Skeletal muscle cell (primary cell): Measurements from ENCODE around the gene RGS12.
"Not testable (repeated sequence)": the region's sequence is repeated elsewhere in the genome, so short reads cannot be mapped to it uniquely, and the experiment has no call there.

Source experiments
- DNase-seq: peaks from one replicate; pipeline ENCODE4 v3.0.0-alpha.2; 2010; ENCODE audit warnings: low read depth
- H3K4me3 ChIP-seq: 2 replicates; pipeline ENCODE4 v1.5.1; 2011; ENCODE audit warnings: low read depth, mild to moderate bottlenecking, control low read depth, low read length, moderate library complexity

The RGS12 gene

DNA sequence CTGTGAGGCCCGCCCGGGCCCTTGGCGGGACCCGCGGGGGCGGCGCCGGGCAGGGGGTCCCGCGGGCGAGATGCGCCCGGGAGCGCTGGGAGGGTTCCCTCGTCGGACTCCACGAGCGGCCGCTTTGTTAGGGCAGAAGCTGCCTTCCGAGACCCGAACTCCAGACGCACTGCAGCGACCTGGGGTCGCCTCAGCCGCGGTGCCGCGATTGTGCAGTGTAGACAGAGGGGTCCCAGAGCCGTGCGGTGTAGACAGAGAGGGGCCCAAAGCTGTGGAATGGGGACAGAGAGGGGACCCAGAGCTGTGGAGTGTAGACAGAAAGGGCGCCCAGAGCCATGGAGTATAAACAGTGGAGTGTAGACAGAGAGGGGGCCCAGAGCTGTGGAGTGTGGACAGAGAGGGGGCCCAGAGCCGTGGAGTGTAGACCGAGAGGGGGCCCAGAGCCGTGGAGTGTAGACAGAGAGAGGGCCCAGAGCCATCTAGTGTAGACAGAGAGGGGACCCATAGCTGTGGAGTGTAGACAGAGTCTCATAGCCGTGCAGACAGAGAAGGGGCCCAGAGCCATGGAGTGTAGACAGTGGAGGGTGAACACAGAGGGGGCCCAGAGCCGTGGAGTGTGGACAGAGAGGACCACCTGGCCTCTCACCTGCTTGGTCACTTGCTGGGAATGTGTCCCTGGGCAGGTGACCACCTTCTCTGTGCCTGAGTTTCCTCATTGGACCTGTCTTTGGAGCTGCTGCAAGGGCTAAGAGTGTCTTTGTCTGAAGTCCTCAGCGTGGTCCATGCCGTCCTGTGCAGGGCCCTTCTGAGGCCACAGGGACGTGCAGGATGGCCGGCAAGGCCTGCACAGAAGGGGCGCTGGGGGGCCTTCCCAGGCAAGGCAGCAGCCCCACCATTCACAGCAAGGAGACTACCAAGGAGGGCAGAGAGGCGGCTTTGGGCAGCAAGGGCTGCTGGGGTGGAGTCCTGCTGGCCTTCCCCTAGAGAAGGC, 875 bp downstream of the RGS12 start:
- no peak for DNase-seq
- peak overlapping the region; percentile 71 for H3K4me3 ChIP-seq

DNA sequence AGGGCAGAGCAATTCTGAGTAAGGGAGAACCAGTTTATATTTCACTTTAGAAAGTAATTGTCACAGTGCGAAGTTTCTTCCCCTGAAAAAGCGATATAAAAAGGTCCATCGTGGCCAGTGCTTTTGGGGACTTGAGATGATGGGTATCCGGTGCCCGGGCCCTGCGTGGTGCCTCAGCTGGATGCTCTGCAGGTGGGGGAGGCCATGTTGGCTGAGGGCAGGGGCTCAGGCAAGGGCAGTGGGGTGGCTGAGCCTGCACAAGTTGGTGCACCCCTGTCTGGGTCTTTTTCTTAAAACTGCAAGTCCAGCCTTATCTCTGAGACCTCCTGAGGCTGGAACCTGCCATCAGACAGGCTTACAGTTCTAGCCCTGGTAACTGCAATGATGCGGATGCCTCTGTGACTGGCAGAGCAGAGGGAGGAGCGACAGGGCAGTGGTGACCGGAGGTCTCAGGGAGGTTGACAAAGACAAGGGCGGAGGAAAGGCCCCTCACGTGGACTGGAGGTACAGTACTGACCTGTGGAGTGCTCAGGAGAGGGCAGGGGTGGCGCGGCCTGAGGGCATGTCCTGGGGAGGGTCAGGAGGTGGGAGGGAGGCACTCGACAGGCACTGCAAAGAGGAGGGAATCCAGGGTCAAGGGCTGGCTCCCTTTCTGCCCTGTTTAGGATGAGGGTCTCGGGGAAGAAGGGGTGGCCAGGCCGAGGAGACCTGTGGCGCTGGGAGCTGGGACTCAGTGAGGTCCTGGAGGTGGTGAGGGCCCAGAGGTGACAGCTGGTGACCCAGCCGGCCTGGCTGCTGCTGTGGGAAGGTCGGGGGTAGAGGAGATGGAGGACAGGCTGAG, 1.8 kb downstream of the RGS12 start:
- DNase-seq = no peak
- H3K4me3 ChIP-seq = peak overlapping the region; percentile 71

GRCh38 chr4:3295837-3296624, 3.2 kb downstream of the RGS12 start:
- no peak for DNase-seq
- no peak overlapping the region for H3K4me3 ChIP-seq

GRCh38 chr4:3296651-3297050, 3.8 kb downstream of the RGS12 start:
- no peak for DNase-seq
- H3K4me3 ChIP-seq = no peak overlapping the region

GRCh38 chr4:3297066-3297859, 4.4 kb downstream of the RGS12 start:
- H3K4me3 ChIP-seq = no peak overlapping the region
- no peak for DNase-seq

- no peak for DNase-seq
- H3K4me3 ChIP-seq = no peak overlapping the region
Measured at GRCh38 chr4:3299122-3299975, 6.5 kb downstream of the RGS12 start.

DNA sequence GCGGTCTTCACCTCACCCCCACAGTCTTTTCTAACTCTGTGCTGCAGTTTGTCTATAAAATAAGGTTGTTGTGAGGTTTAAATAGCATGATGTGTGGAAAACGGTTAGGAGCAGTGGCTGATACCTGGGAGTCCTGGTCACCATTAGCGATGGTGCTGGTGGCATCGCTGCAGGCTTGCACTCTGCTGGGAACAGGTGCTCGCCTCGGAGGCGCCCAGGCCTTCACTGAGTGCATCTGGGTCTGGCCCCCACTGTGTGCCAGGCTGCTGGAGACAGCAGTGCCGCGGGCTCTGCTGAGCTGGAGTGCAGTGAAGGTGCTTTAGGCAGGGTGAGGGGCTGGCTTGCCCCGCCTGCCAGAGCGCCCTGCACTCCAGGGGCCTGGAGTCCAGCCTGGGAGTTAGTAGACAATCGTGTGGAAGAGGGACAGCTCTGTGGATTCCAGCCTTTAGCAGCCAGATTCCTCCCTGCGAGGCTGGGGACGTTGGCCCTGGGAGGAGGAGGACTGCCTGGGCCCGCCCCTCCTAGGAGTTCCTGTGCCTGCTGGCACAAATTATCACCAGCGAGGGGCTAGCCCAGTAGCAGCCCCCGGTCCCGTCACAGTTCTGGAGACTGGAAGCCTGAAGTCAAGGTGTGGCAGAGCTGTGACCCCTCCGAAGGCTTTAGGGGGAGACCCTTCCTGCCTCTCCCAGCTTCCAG, 7.3 kb downstream of the RGS12 start:
- no peak overlapping the region for H3K4me3 ChIP-seq
- DNase-seq = no peak

DNA sequence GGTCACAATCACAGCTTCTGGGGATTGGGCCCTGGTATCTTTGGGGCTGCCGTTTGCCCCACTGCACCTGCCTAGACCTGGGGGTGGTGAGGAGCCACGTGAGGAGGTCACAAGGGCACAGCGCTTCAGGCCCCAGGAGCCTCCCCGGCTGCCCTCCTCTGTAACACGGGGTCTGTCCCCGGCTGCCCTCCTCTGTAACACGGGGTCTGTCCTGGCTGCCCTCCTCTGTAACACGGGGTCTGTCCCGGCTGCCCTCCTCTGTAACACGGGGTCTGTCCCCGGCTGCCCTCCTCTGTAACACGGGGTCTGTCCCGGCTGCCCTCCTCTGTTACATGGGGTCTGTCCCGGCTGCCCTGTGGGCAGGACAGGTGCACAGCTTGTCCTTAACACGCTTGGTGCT, 8.1 kb downstream of the RGS12 start:
- H3K4me3 ChIP-seq, DNase-seq: not testable (repeated sequence)

GRCh38 chr4:3301450-3302172, 8.8 kb downstream of the RGS12 start:
- H3K4me3 ChIP-seq = no peak overlapping the region
- no peak for DNase-seq

DNA sequence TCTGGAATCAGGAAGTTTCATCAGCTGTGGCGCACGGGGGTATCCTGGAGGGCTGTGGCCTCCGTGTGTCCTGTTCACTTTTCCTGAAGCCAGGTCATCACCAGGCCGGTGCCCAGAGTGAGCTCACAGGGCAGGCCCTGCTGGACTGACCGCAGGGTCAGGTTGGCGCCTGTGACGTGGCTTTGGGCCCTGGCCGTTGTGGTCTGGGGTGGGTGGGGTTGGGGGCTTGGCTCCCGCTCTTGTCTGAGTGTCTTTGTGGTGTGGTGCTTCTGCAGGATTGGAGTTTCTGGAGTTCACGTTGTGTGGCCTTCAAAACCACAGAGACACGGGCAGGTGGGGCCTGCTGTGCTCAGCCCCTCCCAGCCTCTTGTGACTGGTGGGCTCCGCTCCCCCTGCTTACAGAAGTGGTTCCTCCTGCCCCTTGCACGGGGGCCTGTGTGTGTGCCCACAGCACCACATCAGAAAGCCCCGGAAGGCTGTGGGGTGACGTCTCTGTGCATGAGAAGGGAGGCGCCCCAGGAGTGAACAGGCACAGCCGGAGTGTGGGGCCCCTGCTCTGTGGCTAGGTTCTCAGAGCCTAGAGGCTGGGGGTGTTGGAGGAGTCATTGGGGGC, 9.5 kb downstream of the RGS12 start:
- no peak for DNase-seq

DNA sequence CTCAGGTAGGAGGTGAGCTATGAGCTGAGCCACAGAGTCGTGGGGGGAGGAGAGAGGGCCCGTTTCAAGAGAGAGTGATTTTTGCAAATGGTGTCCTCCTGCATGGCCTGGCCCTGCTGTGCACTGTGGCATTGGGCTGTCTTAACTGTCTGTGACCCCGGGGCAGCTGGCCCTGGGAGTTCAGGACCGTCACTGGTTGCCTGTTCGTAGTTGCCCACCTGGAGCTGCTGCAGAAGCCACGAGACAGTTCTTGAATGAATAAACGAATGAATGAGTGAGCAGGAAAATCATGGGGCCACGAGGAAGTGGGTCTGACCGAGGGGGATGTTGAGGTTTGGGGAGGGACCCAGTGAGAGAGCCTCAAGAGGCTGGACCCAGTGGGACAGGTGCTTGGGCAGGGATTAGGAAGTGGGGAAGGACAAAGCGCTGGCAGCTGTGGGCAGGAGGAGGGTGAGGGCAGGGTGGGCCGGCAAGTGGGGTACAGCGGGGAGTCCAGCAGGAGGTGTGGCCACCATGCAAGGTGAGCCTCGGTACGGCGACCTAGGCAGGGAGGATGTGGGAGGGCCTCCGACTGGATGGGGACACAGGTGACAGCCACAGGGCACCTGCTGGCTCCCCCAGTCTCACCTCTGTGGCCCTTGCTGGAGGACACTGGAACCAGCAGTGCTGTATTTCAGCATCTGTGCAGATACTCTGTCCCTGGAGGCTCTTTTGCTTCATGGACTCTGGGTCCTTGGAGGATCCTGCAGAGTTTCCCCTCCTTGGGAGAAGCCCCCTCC, 10.2 kb downstream of the RGS12 start:
- no peak overlapping the region for H3K4me3 ChIP-seq
- no peak for DNase-seq

More for the DNA sequence above, 9.5 kb downstream of the RGS12 start:
- H3K4me3 ChIP-seq = no peak overlapping the region

DNA sequence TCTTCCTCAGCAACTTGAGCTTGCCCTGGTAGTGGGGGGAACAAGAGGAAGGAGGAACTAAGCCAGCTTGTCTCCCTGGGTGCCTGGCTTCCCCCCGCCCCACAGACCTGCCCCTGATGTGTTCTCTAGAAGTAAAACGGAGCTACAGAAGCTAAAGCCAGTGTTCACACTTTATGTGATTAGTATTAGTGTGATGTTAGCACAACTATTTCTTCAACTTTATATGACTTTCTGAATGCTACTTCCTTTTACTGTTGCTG, 10.7 kb downstream of the RGS12 start:
- no peak overlapping the region for H3K4me3 ChIP-seq
- DNase-seq = no peak

DNA sequence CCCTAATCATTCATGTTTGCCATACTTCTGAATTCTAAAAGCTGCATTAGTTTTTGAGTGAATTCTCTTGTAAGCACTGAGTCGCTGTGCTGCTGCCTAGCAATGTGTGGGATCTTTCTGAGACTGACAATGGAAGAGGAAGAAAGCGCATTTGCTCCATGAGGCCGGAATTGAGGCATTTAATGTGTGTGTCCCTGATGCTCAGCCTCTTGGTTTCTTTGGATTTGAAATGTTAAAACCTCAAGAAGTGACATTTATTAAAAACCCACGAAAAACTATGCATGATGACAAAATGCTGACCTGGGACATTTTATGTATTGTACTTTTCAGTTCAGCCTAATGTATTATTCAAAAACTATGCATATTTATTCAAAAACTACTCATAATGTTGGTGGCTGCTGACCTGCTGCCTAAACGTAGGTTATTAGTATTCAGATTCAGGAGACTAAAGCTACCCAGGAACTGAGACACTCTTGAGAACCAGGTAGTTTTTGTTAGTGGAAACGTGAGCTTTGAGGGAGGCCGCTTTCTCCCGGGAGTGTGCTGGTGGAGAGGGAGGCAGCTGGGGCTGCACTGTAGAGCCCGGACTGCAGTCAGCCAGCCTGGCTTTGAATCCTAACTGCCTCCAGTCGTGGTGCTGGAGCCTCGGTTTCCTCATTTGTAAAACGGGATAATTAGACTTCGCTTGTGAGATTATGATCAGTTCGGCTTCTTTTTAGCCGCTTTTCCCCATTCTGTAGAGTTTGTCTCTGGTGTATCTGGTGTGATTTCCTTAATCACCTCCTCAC, 11.3 kb downstream of the RGS12 start:
- DNase-seq = no peak
- H3K4me3 ChIP-seq = no peak overlapping the region

GRCh38 chr4:3304831-3305609, 12.2 kb downstream of the RGS12 start:
- no peak for DNase-seq
- peak overlapping the region; percentile 11 for H3K4me3 ChIP-seq
